HG02852 (cell line): ENCODE measurements around the gene CAP2.

Experiments
- ATAC-seq: cut with Tn5 transposase; IDR thresholded peaks from one replicate; pipeline ENCODE4 v1.9.1; 2021; ENCODE audit warnings: mild to moderate bottlenecking, moderate library complexity; ENCODE audit not compliant: unreplicated experiment

The CAP2 gene

GRCh38 chr6:17392978-17393891 lies at the start of gene CAP2:
CAP2 (plus strand) TSS chr6:17393595; CDS start chr6:17421556, 27,961 bp downstream.
- ATAC-seq = no peak

GRCh38 chr6:17347012-17347411 lies 46.4 kb upstream of the CAP2 start:
- no peak for ATAC-seq

GRCh38 chr6:17349427-17349826 lies 44.0 kb upstream of the CAP2 start:
- no peak for ATAC-seq

GRCh38 chr6:17352302-17352701 lies 41.1 kb upstream of the CAP2 start:
- ATAC-seq = no peak

- ATAC-seq = no peak
Measured at GRCh38 chr6:17353440-17354175, 39.8 kb upstream of the CAP2 start.

GRCh38 chr6:17354700-17355403 lies 38.5 kb upstream of the CAP2 start:
- ATAC-seq = no peak

GRCh38 chr6:17355404-17355774 lies 38.0 kb upstream of the CAP2 start:
- no peak for ATAC-seq

GRCh38 chr6:17358515-17358914 lies 34.9 kb upstream of the CAP2 start:
- no peak for ATAC-seq

GRCh38 chr6:17360564-17360963 lies 32.8 kb upstream of the CAP2 start:
- ATAC-seq = no peak

GRCh38 chr6:17361013-17361412 lies 32.4 kb upstream of the CAP2 start:
- no peak for ATAC-seq

GRCh38 chr6:17365961-17366360 lies 27.4 kb upstream of the CAP2 start:
- no peak for ATAC-seq

- no peak for ATAC-seq
Measured at GRCh38 chr6:17367868-17368267, 25.5 kb upstream of the CAP2 start.

- no peak for ATAC-seq
Measured at GRCh38 chr6:17381424-17382147, 11.8 kb upstream of the CAP2 start.

- ATAC-seq = no peak
Measured at GRCh38 chr6:17385660-17386059, 7.7 kb upstream of the CAP2 start.

- no peak for ATAC-seq
Measured at GRCh38 chr6:17388365-17388764, 5.0 kb upstream of the CAP2 start.

GRCh38 chr6:17389274-17389847 lies 4.0 kb upstream of the CAP2 start:
- no peak for ATAC-seq

GRCh38 chr6:17390276-17390675 lies 3.1 kb upstream of the CAP2 start:
- no peak for ATAC-seq

GRCh38 chr6:17391976-17392375 lies 1.4 kb upstream of the CAP2 start:
- no peak for ATAC-seq

GRCh38 chr6:17393892-17394631 lies 667 bp downstream of the CAP2 start:
- no peak for ATAC-seq

GRCh38 chr6:17395112-17395511 lies 1.7 kb downstream of the CAP2 start:
- no peak for ATAC-seq
